ACC112 (cell line): Measurements from ENCODE around the gene LILRA6.
A peak's percentile ranks its signal among the peaks of the same experiment; 100 is the strongest.
"Not testable (repeated sequence)": the region's sequence is repeated elsewhere in the genome, so short reads cannot be mapped to it uniquely, and the experiment has no call there.

Source experiments
- H2AFZ ChIP-seq: fragments of 200-600 bp; sonication (generic); one replicate; pipeline ENCODE4 v1.6.0; 2017; ENCODE audit warnings: antibody characterized with exemption, low read length; ENCODE audit not compliant: unreplicated experiment
- H3K27ac ChIP-seq: fragments of 200-600 bp; sonication (generic); 2 replicates; pipeline ENCODE4 v1.5.1; 2014; ENCODE audit warnings: low read depth, mild to moderate bottlenecking, antibody characterized with exemption, low read length, moderate library complexity
- H3K27me3 ChIP-seq: fragments of 200-600 bp; sonication (generic); 2 replicates; pipeline ENCODE4 v1.6.1; 2014; ENCODE audit warnings: mild to moderate bottlenecking, antibody characterized with exemption, low read length, moderate library complexity, mixed read lengths; ENCODE audit not compliant: insufficient read depth
- H3K36me3 ChIP-seq: fragments of 200-600 bp; sonication (generic); 2 replicates; pipeline ENCODE4 v1.6.1; 2016; ENCODE audit warnings: mild to moderate bottlenecking, antibody characterized with exemption, low read length, moderate library complexity, mixed read lengths; ENCODE audit not compliant: insufficient read depth
- H3K4me1 ChIP-seq: fragments of 200-600 bp; sonication (generic); one replicate; pipeline ENCODE4 v1.6.1; 2016; ENCODE audit warnings: low read length, mixed read lengths; ENCODE audit not compliant: insufficient read depth, unreplicated experiment, control insufficient read depth
- H3K4me3 ChIP-seq: fragments of 200-600 bp; sonication (generic); 2 replicates; pipeline ENCODE4 v1.5.1; 2014; ENCODE audit warnings: mild to moderate bottlenecking, low read depth, low read length
- H3K79me2 ChIP-seq: fragments of 200-600 bp; sonication (generic); one replicate; pipeline ENCODE4 v1.6.0; 2016; ENCODE audit warnings: low read length; ENCODE audit not compliant: control insufficient read depth, unreplicated experiment, insufficient read depth

LILRA6 gene

DNA sequence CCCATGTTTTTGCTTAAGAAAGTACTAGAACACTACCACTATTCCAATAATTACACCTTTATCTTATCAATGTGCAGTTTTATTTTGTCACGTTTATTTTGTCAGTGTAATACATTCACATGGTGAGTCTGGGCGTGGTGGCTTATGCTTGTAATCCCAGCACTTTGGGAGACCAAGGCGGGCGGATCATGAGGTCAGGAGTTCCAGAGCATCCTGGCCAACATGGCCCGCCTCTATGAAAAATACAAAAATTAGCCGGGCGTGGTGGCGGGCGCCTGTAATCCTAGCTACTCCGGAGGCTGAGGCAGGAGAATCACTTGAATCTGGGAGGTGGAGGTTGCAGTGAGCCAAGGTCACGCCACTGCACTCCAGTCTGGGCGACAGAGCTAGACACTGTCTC lies 48.1 kb downstream of the LILRA6 start:
- H2AFZ ChIP-seq, H3K27me3 ChIP-seq, H3K36me3 ChIP-seq, H3K4me1 ChIP-seq, H3K27ac ChIP-seq, H3K4me3 ChIP-seq: not testable (repeated sequence)
- H3K79me2 ChIP-seq = peaks cover 18% of the 10 kb centered on the region

DNA sequence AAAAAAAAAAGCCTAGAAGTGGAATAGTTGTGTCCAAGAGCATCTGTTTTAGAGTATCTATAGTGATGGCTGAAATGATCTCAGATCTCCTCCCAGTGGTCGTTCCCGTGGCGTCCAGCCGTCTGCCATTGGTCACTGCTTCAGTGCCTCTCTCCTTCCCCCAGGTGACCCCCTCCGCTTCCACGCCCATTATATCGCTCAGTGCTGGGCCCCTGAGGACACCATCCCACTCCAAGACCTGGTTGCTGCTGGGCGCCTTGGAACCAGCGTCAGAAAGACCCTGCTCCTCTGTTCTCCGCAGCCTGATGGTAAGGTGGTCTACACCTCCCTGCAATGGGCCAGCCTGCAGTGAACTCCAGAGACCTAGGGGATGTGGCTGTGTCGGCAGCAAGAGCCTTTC lies 49.6 kb downstream of the LILRA6 start:
- Histone ChIP-seq H3K79me2 (peaks cover 29% of the 10 kb centered on the region), H3K27ac (no peak overlapping the region), H3K4me1 (peaks cover 8% of the 10 kb centered on the region), H3K4me3 (no peak overlapping the region), H2AFZ (no peak overlapping the region), H3K36me3 (no peaks in the 10 kb centered on the region), H3K27me3 (no peaks in the 10 kb centered on the region)

DNA sequence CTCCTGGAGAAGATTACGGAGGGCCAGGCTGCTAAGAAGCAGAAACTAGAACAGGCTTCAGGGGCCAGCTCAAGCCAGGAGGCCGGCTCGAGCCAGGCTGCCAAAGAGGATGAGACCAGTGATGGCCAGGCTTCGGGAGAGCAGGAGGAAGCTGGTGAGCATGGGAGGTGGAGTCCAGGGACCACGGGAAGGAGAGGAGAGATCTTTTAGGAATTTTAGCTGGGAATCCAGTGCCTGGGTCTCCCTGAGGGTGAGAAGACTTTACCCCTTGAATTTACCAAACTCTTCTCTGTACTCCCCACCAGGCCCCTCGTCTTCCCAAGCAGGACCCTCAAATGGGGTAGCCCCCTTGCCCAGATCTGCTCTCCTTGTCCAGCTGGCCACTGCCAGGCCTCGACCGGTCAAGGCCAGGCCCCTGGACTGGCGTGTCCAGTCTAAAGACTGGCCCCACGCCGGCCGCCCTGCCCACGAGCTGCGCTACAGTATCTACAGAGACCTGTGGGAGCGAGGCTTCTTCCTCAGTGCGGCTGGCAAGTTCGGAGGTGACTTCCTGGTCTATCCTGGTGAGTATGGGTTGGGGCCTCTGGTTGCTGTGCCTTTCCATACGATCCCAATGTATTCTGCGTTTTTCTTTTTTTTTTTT lies 50.7 kb downstream of the LILRA6 start:
- Histone ChIP-seq H3K27me3 (no peaks in the 10 kb centered on the region), H3K27ac (peak overlapping the region; percentile 99), H3K4me3 (peak overlapping the region; percentile 98), H3K4me1 (peaks cover 8% of the 10 kb centered on the region), H3K79me2 (peaks cover 38% of the 10 kb centered on the region), H2AFZ (peak overlapping the region; percentile 89), H3K36me3 (no peaks in the 10 kb centered on the region)

DNA sequence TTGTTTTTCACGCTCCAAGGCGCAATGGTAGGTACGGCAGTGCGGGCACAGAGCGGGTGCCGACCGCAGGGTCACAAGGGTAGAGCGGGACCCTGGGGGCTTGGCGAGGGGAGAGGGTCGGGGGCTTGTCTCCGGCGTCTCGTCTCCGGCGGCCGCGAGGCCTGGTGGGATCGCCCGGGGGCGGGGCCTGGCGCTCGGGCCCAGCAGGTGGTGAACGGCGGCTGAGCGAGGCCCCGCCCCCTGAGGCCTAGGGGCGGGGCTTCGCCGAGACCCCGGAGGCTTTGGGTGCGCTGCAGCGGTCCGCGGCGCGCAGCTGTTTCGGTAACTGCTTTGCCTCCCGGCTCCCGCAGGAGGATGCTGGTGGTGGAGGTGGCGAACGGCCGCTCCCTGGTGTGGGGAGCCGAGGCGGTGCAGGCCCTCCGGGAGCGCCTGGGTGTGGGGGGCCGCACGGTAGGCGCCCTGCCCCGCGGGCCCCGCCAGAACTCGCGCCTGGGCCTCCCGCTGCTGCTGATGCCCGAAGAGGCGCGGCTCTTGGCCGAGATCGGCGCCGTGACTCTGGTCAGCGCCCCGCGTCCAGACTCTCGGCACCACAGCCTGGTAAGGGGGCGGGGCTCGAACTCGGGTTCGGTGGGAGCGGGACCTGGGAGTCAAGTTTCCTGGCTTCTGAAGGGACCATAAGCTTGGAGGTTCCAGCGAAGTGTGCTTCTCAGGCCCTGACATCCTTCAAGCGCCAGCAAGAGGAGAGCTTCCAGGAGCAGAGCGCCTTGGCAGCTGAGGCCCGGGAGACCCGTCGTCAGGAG lies 51.4 kb downstream of the LILRA6 start, which contains the start of gene TSEN34:
Gene TSEN34 (plus strand): TSS at position 298 of the 800 bp plus-strand sequence. CDS start 57 bp downstream, at position 355.
- Histone ChIP-seq H2AFZ (peak within 1 kb of the TSS; percentile 89), H3K4me1 (peaks cover 8% of the 10 kb centered on the region), H3K79me2 (peaks cover 44% of the 10 kb centered on the region)

DNA sequence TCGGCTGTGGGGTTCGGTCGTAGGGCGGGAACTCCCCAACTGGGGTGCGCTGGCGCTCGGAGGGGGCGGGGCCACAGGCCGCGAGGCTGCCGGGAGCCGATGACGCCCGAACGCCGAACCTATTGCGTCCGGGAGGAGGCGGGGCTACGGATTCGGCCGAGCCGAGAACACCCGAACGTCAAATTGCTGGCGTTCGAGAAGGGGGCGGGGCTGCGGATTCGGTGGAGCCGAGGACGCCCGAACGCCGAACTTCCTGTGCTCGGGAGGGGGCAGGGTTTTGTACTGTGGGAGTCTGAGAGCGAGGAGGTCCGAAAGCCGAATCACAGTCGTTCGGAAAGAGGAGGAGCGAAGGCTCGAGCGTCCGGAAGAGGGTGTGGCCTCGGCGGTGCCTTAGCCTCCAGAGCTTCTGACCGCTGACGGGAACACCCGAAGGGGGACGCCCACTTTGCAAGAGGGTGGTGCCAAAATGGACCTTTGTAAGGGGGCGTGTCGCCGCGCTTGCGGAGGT lies 52.0 kb downstream of the LILRA6 start:
- peaks cover 8% of the 10 kb centered on the region for H3K4me1 ChIP-seq

More for the DNA sequence above, 51.4 kb downstream of the LILRA6 start, which contains the start of gene TSEN34:
- H3K27ac ChIP-seq = peak within 1 kb of the TSS; percentile 99
- peak within 1 kb of the TSS; percentile 98 for H3K4me3 ChIP-seq
- H3K27me3 ChIP-seq = no peaks in the 10 kb centered on the region
- H3K36me3 ChIP-seq = no peaks in the 10 kb centered on the region

DNA sequence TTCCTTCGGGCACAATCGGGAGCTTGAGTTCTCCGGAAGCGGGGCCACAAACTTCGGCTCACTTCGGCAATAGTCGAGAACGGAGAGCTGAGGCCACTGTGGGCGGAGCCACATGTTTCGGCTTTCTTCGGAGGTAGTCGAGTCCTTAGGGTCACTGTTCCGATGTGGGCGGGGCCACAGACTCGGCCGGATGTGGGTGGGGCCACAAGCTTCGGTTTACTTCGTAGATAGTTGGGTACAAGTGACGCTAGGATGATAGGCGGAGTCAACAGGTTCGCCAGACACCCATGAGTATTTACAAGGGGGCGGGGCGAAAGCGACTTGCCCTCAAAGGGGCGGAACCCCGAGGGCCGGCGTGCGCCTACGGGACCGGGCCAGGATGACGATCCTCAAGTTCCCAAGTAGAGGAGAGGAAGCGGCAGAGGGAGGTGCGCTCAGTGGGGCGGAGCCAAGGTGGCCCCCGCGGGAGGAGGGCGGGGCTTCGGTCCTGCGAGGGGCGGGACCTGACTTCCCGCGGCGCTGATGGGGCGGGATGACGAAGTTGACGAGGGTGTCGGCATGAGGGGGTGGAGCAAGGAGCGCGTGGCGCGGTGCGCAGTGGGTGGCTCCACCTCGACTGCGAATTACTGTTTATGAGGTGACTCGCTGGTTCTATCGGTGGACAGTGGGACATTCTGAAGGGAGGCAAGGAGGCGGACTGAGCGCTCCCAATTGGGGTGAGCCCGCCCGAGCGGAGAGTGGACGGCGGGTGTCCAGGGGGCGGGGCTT lies 52.7 kb downstream of the LILRA6 start:
- Histone ChIP-seq H3K4me3 (peak overlapping the region; percentile 98), H3K27me3 (no peaks in the 10 kb centered on the region), H3K79me2 (peaks cover 45% of the 10 kb centered on the region), H3K4me1 (peaks cover 8% of the 10 kb centered on the region), H3K27ac (peak overlapping the region; percentile 99), H2AFZ (peak overlapping the region; percentile 52), H3K36me3 (no peaks in the 10 kb centered on the region)

More for the DNA sequence above, 52.0 kb downstream of the LILRA6 start:
- no peaks in the 10 kb centered on the region for H3K27me3 ChIP-seq
- peak overlapping the region; percentile 99 for H3K27ac ChIP-seq
- peak overlapping the region; percentile 89 for H2AFZ ChIP-seq
- peaks cover 45% of the 10 kb centered on the region for H3K79me2 ChIP-seq
- peak overlapping the region; percentile 98 for H3K4me3 ChIP-seq
- H3K36me3 ChIP-seq = no peaks in the 10 kb centered on the region

DNA sequence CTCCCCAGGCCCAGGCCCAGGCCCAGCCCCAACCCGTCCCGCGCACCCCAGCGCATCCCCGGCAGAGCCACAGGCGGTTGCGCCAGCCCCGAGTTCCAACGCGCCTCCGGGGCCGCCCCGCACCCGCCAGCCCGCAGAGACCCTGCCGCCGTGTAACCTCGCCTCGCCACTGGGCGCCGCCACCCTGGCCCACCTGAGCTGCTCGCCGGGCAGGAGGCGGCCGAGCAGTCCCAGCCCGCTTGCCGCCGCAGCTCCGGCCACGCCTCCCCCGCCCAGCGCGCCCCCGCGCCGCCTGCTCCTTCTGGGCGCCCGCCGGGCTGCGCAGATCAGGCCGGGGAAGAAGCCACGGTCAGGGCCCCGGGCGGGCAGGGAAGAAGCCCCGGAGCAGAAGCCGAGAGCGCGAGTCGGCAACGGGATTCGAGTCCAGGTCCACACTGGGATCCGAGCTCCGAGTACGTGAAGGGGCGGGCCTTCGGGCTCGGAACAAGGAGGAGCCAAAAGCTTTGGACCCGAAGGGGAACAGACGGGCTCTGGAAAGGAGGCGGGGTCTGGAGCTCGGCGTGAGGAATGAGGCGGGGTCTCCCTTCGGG lies 53.4 kb downstream of the LILRA6 start, which contains the start of gene MBOAT7:
Gene MBOAT7 (minus strand): TSS at position 436 of the 590 bp plus-strand sequence. CDS start 1,072 bp downstream, outside the sequence.
- Histone ChIP-seq H3K4me1 (peaks cover 8% of the 10 kb centered on the region), H3K79me2 (peaks cover 45% of the 10 kb centered on the region), H2AFZ (peak within 1 kb of the TSS; percentile 76), H3K4me3 (peak within 1 kb of the TSS; percentile 98), H3K27ac (peak within 1 kb of the TSS; percentile 99), H3K36me3 (no peaks in the 10 kb centered on the region), H3K27me3 (no peaks in the 10 kb centered on the region)

DNA sequence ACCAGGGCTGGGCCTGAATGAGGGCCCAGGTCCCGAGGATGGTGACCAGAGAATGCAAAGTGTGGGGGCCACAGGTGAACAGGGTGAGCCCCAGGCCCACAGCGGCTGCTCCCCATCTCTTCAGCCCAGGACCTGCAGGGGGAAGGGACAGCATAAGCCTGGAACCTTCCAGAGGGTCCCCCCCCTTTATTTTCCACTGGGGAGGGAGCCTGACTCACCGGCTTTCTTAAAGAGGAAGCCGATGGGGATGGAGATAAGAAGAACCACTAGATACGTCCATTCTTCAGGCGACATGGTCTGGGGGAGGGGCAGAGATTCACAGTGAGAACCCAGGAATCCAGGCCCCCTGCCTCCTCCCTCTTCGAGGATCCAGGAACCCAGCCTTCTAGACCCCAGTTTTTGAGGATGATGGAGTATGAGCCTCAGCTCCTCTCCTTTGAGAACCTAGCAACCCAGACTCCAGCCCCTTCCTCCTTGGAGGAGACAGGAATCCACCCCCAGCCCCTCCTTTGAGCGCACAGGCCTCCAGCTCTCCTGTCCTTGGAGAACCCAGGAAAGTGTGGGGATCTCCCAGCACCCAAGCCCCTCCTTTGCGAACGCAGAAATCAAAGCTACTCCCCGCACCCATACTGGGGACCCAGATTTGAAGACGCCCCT lies 54.2 kb downstream of the LILRA6 start:
- peaks cover 8% of the 10 kb centered on the region for H3K4me1 ChIP-seq
- H2AFZ ChIP-seq = no peak overlapping the region
- peak overlapping the region; percentile 85 for H3K4me3 ChIP-seq
- H3K27ac ChIP-seq = peak overlapping the region; percentile 99
- H3K36me3 ChIP-seq = 0 out of 2 replicates have a peak, but pooled peaks cover under 1% of the 10 kb centered on the region
- H3K79me2 ChIP-seq = peaks cover 44% of the 10 kb centered on the region
- H3K27me3 ChIP-seq = no peaks in the 10 kb centered on the region

DNA sequence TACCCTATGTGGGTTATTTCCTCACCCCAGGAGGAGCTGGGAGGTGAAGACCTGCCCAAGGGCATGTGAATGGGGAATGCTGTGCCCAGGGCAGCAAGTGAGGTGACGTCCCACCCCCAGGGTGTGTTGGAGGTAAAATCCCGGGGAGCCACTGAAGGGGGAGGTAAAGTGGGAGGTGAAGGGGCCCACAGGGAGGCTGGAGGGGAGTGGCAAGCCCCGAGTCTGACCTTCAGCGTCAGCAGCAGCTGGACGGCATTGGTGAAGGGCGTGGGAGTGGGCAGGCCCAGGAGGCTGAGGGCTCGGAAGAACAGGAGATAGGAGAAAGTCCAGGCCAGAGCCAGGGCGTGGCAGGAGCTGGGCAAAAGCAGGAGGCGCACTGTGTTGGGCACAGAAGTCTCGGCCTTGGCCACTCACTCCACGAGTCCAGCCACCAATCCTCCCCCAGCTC lies 55.6 kb downstream of the LILRA6 start:
- Histone ChIP-seq H3K79me2 (peaks cover 31% of the 10 kb centered on the region), H3K4me3 (no peak overlapping the region), H3K27me3 (no peaks in the 10 kb centered on the region), H3K4me1 (peaks cover under 1% of the 10 kb centered on the region), H2AFZ (no peak overlapping the region), H3K27ac (no peak overlapping the region), H3K36me3 (0 out of 2 replicates have a peak, but pooled peaks cover 5% of the 10 kb centered on the region)
